ENCODE data around the gene ACSL6. TPM values are rescaled to one million over a fixed set of nuclear protein-coding genes. Genes with fewer than 3 reads are reported as not detected.
A peak's percentile ranks its signal among the peaks of the same experiment; 100 is the strongest.

The ACSL6 gene
- total RNA-seq, 2 donors from 2014 or later = 0.71 to 1.6 TPM

DNA sequence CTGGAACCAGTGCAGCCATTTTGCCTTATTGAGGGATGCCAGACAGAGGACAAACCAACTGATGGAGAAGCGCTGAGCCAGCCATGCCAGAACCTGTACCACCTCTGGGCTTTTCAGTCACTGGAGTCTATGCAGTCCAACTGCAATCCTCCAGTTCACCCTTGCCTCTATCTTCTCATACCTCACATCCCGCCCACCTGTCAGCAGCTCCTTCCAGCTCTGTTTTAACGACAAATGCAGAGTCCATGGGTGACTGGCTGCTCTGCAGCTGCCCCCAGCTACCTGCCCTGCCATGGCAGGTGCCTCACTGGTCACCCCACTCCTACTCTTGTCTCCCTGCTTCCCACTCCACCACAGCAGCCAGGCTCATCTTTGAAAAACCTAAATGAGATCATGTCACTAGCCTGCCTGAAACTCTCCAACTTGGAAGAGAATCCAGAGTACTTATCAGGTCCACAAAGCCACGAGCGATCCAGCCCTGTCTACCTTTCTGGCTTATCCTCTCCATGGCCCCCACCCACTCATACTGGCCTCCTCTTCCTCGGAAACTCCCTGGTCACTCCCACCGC, 14.0 kb upstream of the ACSL6 start:
- no peak for DNase-seq (ENCODE audit: low spot score)
- Histone ChIP-seq H3K4me1 (no peaks in the 10 kb centered on the region), H3K27me3 (no peaks in the 10 kb centered on the region), H3K9me3 (no peaks in the 10 kb centered on the region), H3K27ac (no peak overlapping the region), H3K4me3 (no peak overlapping the region), H3K36me3 (no peaks in the 10 kb centered on the region)
- TF ChIP-seq, protein P1, sequence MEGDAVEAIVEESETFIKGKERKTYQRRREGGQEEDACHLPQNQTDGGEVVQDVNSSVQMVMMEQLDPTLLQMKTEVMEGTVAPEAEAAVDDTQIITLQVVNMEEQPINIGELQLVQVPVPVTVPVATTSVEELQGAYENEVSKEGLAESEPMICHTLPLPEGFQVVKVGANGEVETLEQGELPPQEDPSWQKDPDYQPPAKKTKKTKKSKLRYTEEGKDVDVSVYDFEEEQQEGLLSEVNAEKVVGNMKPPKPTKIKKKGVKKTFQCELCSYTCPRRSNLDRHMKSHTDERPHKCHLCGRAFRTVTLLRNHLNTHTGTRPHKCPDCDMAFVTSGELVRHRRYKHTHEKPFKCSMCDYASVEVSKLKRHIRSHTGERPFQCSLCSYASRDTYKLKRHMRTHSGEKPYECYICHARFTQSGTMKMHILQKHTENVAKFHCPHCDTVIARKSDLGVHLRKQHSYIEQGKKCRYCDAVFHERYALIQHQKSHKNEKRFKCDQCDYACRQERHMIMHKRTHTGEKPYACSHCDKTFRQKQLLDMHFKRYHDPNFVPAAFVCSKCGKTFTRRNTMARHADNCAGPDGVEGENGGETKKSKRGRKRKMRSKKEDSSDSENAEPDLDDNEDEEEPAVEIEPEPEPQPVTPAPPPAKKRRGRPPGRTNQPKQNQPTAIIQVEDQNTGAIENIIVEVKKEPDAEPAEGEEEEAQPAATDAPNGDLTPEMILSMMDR (IDR thresholded peaks at IDR 0.05) = no peak

DNA sequence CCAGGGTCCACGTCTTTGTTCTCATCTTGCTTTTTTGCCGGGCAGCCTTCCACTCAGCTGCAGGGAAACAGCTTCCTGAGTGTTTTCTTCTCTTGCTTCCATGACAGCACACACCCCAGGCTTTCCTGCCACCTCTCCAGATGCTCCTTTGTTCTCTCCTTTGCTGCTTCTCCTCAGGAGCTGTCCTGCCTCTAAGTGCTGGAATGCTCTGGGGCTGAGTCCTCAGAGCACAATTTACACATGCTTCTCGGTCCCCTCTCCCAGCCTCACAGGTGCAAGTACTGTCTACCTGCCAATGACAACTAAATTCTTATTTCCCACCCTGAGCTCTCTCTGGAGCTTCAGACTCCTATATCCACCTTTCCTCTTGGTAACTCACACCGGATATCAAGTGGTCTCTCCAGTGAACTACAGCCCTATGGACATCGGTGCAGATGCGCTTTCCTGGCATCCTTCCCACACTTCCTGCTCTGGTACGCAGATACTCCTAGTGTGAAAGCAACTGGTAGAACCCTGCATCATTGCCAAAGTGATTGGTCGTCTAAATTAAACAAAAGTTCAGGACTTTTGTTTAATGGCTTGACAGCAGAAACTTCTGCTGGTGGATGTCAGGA, 13.4 kb upstream of the ACSL6 start:
- no peak overlapping the region for H3K27ac ChIP-seq
- H3K36me3 ChIP-seq = no peaks in the 10 kb centered on the region
- no peak overlapping the region for H3K4me3 ChIP-seq
- no peaks in the 10 kb centered on the region for H3K4me1 ChIP-seq
- H3K27me3 ChIP-seq = no peaks in the 10 kb centered on the region
- no peak for DNase-seq (ENCODE audit: low spot score)
- TF ChIP-seq, protein P1 (IDR thresholded peaks at IDR 0.05) = no peak
- H3K9me3 ChIP-seq = no peaks in the 10 kb centered on the region

DNA sequence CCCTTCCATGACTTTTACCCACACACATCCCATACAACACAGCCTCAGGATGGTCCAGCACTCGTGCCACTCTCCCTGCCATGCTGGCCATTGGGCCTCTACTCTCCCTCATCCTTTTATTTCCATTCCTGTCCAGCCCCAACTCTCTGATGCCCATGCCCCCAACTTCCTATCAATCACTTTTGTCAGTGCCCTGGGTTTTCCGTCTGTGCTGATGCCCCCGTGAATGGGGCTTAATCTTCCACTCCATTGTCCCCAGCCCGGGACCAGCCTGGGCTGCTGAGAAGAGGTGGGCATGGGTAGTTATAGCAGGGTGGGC, 12.6 kb upstream of the ACSL6 start:
- DNase-seq (ENCODE audit: low spot score) = peak; percentile 46
- no peak overlapping the region for H3K4me3 ChIP-seq
- H3K27ac ChIP-seq = no peak overlapping the region
- no peaks in the 10 kb centered on the region for H3K4me1 ChIP-seq
- H3K27me3 ChIP-seq = no peaks in the 10 kb centered on the region
- TF ChIP-seq, protein P1 (IDR thresholded peaks at IDR 0.05) = no peak
- H3K9me3 ChIP-seq = no peaks in the 10 kb centered on the region
- no peaks in the 10 kb centered on the region for H3K36me3 ChIP-seq

DNA sequence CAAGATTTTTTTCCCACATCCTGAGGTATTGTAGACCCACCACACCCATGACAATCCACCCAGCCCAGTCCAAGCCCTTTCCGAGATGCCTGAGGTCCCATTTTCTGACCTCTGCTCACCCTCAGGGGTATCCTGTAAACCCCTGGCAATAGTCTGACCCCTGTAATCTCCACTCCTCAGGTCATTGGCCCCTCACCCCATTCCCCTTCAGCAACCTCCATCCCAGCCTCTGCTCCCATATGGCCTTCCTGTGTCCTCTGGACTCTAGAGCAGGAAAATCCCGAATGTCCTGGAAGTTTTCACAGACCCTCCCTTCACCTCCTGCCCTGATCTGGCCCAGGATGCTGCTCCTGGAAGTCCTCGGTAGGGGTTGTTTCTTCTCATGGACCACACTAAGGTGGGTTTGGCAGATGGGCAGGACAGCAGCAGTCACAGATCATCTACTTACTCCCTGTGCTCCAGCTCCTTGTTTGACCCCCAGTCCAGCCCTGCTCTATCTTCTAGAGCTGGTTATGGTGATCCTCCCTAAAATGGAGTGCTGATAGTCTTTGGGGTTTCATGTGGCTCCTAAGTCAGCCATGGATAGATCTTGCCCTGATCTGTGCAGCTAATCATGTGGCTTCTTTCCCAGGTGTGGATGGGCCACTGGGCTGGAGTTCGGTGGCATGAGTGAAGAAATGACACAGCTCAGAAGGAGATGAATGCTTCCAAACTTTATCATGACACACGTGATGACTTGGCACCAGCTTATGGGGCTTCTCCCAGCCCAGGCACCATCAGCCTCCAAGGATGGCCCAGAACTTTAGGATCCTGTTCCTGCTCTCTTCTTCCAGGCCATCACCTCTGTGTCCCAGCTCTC, 12.0 kb upstream of the ACSL6 start:
- H3K36me3 ChIP-seq = no peaks in the 10 kb centered on the region
- H3K27ac ChIP-seq = no peak overlapping the region
- H3K9me3 ChIP-seq = no peaks in the 10 kb centered on the region
- H3K4me3 ChIP-seq = no peak overlapping the region
- no peaks in the 10 kb centered on the region for H3K4me1 ChIP-seq
- H3K27me3 ChIP-seq = no peaks in the 10 kb centered on the region
- TF ChIP-seq, protein P1 (IDR thresholded peaks at IDR 0.05) = no peak
- DNase-seq (ENCODE audit: low spot score) = peak; percentile 36

- no peaks in the 10 kb centered on the region for H3K27me3 ChIP-seq
- H3K4me3 ChIP-seq = no peak overlapping the region
- TF ChIP-seq, protein P1 (IDR thresholded peaks at IDR 0.05) = no peak
- no peak overlapping the region for H3K27ac ChIP-seq
- DNase-seq (ENCODE audit: low spot score) = no peak
- H3K9me3 ChIP-seq = no peaks in the 10 kb centered on the region
- H3K36me3 ChIP-seq = no peaks in the 10 kb centered on the region
- H3K4me1 ChIP-seq = no peaks in the 10 kb centered on the region
These were observed 11.3 kb upstream of the ACSL6 start for GRCh38 chr5:132022737-132023136.

Measured in right atrium auricular region (tissue), 2 donors.